22Rv1 (cell line): ENCODE data around the gene SDK1.
A peak's percentile ranks its signal among the peaks of the same experiment; 100 is the strongest.

Source experiments
- H3K27ac ChIP-seq: fragments of 450-650 bp; 2 replicates; pipeline ENCODE4 v1.5.1; 2017
- ZFX ChIP-seq: fragments of 450-650 bp; IDR thresholded peaks from 2 replicates; pipeline ENCODE4 v1.6.1; 2017; ENCODE audit warnings: antibody characterized with exemption, borderline replicate concordance
- TF ChIP-seq, protein P1 (sequence below): fragments of 450-650 bp; IDR thresholded peaks from 2 replicates; pipeline ENCODE4 v1.5.1; 2017; ENCODE audit warnings: mild to moderate bottlenecking

The SDK1 gene

DNA sequence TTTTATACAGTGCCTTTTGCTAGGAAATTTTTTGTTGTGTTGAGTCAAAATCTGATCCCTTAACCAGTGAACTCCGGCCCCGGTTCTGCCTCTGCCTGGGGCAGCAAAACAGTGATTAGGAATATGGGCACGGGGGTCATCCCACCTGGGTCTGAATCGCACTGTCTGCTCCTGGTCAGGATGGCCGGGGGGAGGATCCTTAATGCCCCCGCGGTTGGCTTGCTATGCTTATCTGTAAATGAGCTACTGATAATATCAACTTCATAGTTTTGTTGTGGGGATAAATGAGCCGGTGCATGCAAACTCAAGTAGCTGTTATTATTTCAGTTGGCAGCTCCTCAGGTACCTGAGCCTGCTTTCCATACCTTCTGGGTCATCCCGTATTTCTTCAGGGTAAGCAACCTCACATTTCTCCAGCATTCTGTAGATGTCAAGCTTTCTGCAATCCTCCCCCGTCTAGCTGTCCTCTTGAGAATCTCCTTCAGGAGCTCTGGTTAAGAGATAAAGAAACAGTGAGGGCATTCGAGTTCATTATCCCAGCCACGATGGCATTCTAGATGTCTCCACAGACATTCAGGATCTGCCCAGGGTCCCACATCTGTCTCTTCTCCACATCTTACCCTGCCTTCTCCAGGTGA lies 592.2 kb downstream of the SDK1 start:
- no peak overlapping the region for H3K27ac ChIP-seq
- TF ChIP-seq, protein P1, sequence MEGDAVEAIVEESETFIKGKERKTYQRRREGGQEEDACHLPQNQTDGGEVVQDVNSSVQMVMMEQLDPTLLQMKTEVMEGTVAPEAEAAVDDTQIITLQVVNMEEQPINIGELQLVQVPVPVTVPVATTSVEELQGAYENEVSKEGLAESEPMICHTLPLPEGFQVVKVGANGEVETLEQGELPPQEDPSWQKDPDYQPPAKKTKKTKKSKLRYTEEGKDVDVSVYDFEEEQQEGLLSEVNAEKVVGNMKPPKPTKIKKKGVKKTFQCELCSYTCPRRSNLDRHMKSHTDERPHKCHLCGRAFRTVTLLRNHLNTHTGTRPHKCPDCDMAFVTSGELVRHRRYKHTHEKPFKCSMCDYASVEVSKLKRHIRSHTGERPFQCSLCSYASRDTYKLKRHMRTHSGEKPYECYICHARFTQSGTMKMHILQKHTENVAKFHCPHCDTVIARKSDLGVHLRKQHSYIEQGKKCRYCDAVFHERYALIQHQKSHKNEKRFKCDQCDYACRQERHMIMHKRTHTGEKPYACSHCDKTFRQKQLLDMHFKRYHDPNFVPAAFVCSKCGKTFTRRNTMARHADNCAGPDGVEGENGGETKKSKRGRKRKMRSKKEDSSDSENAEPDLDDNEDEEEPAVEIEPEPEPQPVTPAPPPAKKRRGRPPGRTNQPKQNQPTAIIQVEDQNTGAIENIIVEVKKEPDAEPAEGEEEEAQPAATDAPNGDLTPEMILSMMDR = no peak
- no peak for TF ChIP-seq ZFX

DNA sequence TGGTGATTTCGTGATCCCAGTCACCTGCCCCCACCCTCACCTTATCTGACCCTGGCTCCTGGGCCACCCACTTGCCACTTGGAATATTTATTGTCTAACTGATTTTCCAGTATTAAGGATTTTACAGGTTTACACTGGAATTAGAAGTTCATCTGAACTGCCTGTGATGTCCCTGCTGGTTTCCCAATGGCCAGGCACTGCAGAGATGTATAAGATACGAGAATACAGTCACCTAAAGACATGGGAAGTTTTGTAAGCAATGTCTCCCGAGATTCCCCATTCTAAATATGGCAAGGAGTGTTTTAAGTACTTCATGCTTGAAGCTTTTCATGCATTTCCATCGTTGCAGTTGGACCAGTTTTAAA lies 592.7 kb downstream of the SDK1 start:
- H3K27ac ChIP-seq = no peak overlapping the region
- TF ChIP-seq, protein P1 = no peak
- TF ChIP-seq ZFX = no peak

DNA sequence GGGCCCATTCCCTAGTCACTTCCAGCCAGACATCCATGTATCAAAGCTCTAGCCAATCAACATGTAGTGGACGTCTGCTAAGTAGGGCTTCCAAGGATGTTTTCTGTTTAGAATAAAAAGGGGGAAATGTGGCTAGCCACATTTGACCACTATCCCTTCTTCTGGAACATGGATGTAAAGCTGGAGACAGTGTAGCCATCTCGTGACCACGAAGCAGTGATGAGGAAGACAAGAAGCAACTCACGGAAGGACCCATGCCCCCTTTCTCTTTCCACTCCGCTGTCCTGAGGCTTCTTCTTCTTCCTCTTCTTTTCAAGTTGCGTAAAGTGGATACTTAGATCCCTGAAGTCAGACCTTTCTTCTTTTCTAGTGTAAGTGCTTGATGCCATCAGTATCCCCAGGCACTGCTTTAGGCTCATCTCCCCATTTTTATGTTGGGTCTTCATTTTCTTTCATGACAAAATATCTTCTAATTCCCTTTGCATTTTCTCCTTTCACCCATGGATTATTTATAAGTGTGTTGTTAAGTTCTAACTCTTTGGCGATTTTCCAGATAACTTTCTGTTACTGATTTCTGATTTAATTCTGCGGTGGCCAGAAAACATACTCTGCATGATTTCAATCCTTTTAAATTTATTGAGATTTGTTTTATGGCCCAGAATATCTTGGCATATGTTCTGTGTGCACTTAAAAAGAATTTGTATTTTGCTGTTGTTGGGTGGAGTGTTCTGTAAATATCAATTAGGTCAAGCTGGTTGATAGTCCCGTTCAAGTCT lies 594.5 kb downstream of the SDK1 start:
- no peak for TF ChIP-seq ZFX
- no peak overlapping the region for H3K27ac ChIP-seq

DNA sequence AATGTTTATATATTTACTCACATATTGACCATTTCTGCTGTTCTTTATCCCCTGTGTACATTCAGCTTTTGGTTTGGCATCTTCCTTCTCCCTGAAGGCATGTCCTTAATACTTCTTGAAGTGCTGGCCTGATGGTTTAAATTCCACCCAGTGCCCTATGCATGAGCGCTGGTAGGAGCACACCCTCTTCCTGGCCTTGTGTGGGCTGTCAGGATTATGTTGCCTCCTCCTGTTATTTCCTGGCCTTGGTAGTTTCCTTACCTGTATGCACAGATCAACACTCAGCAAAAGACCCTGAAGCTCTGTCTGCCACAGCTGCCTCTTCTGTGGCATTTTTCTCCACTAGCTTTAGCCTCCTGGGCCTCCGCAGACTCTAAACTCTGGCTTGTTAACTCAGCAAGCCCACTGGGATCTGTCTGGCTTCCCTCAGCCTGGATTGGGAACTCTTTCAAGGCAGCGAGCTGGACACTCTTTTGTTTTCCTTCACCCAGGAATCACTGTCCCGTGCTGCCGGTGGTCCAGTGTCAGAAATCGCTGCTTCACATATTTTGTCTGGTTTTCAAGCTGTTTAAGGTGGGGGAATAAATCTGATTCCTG lies 595.2 kb downstream of the SDK1 start:
- H3K27ac ChIP-seq = no peak overlapping the region
- TF ChIP-seq, protein P1 = no peak
- TF ChIP-seq ZFX = no peak

DNA sequence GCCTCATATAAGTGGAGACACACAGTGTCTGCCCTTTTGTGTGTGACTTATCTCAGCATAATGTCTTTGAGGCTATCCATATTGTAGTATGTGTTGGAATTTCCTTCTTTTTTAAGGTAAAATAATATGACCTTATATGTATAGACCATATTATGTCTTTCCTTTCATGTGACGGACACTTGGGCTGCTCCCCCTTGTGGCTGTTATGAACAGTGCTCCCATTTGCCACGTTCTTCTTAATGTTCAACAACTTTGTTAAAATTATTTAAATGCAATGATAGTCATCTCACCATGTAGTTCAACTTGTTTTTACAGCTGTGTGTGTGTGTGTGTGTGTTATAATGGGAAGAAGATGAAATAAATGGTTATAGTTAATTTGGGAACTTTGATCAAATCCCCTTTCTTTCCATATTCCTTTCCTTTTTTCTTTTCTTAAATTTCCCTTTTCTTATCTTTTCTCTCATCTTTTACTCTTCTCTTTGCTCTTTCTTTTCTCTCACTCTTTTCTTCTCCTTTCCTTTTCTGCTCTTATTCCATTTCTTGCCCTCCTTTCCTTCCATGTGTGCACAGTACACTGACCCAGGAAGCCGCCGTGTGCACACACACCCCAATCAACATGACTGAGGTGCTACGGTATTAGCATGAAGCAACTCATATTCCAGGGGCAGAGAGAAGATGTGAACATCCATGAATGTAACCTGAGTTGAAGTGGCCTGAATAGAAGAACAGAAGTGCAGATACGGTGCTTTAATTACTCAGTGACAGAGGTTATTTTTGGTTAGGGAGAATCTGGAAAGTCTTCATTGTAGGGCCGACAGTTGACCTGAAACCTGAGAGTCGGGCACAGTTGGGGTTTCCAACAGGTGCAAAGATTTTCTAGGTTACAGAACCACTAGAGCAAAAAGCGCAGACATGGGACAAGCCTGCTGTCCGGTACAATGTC lies 596.6 kb downstream of the SDK1 start:
- no peak overlapping the region for H3K27ac ChIP-seq
- TF ChIP-seq, protein P1 = peak; percentile 95
- TF ChIP-seq ZFX = no peak

DNA sequence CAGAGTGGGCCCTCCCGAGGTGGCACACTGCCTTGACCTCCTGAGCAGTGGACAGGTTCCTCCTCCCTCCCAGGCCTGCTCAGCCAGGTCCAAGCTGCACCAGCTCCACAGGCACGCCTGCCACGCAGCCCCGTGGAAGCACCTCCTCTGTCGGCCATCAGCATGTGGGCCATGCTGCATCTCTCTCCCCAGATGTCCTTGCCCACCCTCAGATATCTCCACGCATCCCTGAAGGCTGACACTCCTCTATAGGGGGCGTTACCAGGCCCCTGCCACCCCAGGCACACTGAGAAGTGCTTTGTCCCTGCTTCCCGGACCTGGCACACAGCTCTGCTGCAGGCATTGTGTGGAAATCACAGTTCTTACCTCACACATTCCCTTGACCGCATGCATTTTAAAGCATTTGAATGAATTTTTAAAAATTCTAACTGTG lies 598.5 kb downstream of the SDK1 start:
- no peak for TF ChIP-seq ZFX
- TF ChIP-seq, protein P1 = no peak
- H3K27ac ChIP-seq = no peak overlapping the region

DNA sequence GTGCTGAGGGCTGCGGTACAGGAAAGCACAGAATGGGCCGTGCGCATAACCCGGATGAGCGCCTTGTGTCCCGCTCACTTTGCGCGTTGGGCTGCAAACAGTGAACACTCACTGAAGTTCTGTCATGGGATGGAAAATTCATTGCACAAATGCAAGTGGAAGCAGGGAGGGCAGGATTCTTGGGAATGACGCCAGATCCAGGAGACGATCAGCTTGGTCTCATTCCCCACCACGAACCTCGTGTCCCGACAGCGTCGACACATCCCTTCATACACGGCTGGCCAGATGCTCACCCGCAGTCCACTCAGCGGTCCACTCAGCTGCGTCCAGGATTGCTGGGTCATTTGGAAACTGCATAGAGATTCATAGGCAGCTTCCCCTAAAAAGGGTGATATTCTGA lies 607.1 kb downstream of the SDK1 start:
- H3K27ac ChIP-seq = no peak overlapping the region
- TF ChIP-seq, protein P1 = no peak
- no peak for TF ChIP-seq ZFX
